Stomach (tissue), 9 donors: ENCODE measurements around the gene ALPP. TPM values are rescaled to one million over a fixed set of nuclear protein-coding genes. Genes with fewer than 3 reads are reported as not detected.
"Not testable (repeated sequence)": the region's sequence is repeated elsewhere in the genome, so short reads cannot be mapped to it uniquely, and the experiment has no call there.

Source experiments
- DNase-seq, 2 donors: peaks; one replicate each; pipeline versions ENCODE4 v3.0.0 to v3.0.0-alpha.2; 2013 to 2019
- H3K27ac ChIP-seq, 5 donors: fragments of 200-600 bp in 4 of 5; sonication (generic) in 4 of 5; one replicate each; pipeline ENCODE4 v1.5.1; 2013 to 2019; ENCODE audit warnings: mild to moderate bottlenecking in 1 of 5, moderate library complexity in 1 of 5
- H3K27me3 ChIP-seq, 3 donors: fragments of 200-600 bp; sonication (generic); one replicate each; pipeline ENCODE4 v1.5.1; 2017 to 2019; ENCODE audit warnings: mixed run types in 1 of 3
- H3K36me3 ChIP-seq, 4 donors: fragments of 200-600 bp; sonication (generic); 1 replicate in 3 of 4; 2 replicates in 1 of 4; pipeline ENCODE4 v1.5.1; 2016 to 2019
- H3K4me1 ChIP-seq, 4 donors: fragments of 200-600 bp; sonication (generic); one replicate each; pipeline ENCODE4 v1.5.1; 2016 to 2019
- H3K4me3 ChIP-seq, 4 donors: fragments of 200-600 bp; sonication (generic) in 3 of 4; one replicate each; pipeline ENCODE4 v1.5.1; 2016 to 2019; ENCODE audit warnings: mild to moderate bottlenecking in 1 of 4
- H3K9me3 ChIP-seq, 4 donors: fragments of 200-600 bp; sonication (generic); one replicate each; pipeline ENCODE4 v1.5.1; 2016 to 2019
- EP300 ChIP-seq: sonication (generic); formaldehyde crosslinking; IDR thresholded peaks from one replicate; pipeline ENCODE4 v1.6.1; 2017; ENCODE audit warnings: antibody characterized with exemption
- POLR2A ChIP-seq, 4 donors: fragments of 450-650 bp; IDR thresholded peaks; one replicate each; pipeline ENCODE4 v1.6.1; 2016; ENCODE audit warnings: antibody characterized with exemption in 4 of 4, control low read depth in 2 of 4, mild to moderate bottlenecking in 1 of 4, moderate library complexity in 1 of 4
- POLR2AphosphoS5 ChIP-seq, 3 donors: sonication (generic); formaldehyde crosslinking; IDR thresholded peaks; one replicate each; pipeline ENCODE4 v1.6.1; 2016; ENCODE audit warnings: antibody characterized with exemption in 3 of 3
- WGBS, 5 donors: extraction: QIAGEN DNeasy Blood & Tissue Kit in 3 of 5; methylation state at CpG; one replicate each; pipeline versions ENCODE4 v1.1.5 to v1.1.7; 2013 to 2018; 5-methylcytosine and 5-hydroxymethylcytosine counted together
- intact Hi-C: fragments of 100-400 bp; cut with DNase I; formaldehyde crosslinking; loops from one replicate; pipeline ENCODE4 v1.15.1; 2023; ENCODE audit warnings: low total_unique reads
- polyA plus RNA-seq, 3 donors: library from polyadenylated mRNA; stranded (reverse); fragments of 200-250 nt; gene quantifications; one replicate each; pipeline ENCODE4 v1.2.3, GENCODE V29; 2013
- total RNA-seq, 5 donors: library from RNA; depleted of rRNA; stranded (reverse); fragments of >200 nt; gene quantifications; one replicate each; pipeline versions ENCODE4 v1.1.0 to v1.2.3, GENCODE V29; 2014 to 2016
- TF ChIP-seq, protein P1 (sequence below), 7 experiments: fragments of 450-650 bp in 4 of 7; fragments of 200-600 bp in 3 of 7; sonication (generic) in 3 of 7; IDR thresholded peaks; one replicate each; pipeline ENCODE4 v1.5.1; 2016 to 2019; ENCODE audit warnings: antibody characterized with exemption in 7 of 7, control low read depth in 2 of 7, mild to moderate bottlenecking in 1 of 7
- donor health status: healthy with polysubstance abuse.
- donor health status: Bipolar disorder and iron deficiency.
- donor health status: healthy.

ALPP gene
- total and polyA plus RNA-seq, 8 donors: not detected

DNA sequence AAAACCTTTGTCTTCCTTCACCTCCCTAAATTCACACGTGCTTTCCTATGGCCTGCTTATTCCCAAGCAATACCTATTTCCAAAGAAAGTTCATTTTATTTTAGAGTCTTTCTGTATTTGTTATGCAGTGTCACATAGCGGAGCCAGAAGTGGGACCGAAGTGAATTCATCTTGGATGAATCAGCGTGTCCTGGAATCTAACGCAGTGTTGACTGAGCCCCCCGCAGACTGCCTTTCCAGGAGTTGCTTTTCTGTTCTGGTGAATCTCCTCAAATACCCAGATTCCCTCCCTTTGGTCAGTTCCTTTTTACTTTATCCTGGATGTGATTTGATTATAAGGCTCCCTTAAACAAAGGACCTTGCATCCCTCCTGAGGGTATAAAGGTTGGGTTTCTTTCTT lies 10.8 kb downstream of the ALPP start:
- Histone ChIP-seq H3K9me3 (no peaks in the 10 kb centered on the region), H3K36me3 (no peaks in the 10 kb centered on the region), H3K4me3 (no peak overlapping the region), H3K4me1 (peaks cover 5 to 32% (median 21%) of the 10 kb centered on the region in 4 donors), H3K27me3 (peaks cover 30 to 93% (median 50%) of the 10 kb centered on the region in 3 donors), H3K27ac (no peak overlapping the region)
- 47 to 64% (median 50%) methylated on average over 6 of the region's 6 CpGs for WGBS, 5 donors
- DNase-seq: no peak
- intact Hi-C loops: no loop called here
- TF ChIP-seq POLR2AphosphoS5 (IDR thresholded peaks at IDR 0.05) (no peak), EP300 (no peak), POLR2A (IDR thresholded peaks at IDR 0.05) (no peak)
- TF ChIP-seq, protein P1, sequence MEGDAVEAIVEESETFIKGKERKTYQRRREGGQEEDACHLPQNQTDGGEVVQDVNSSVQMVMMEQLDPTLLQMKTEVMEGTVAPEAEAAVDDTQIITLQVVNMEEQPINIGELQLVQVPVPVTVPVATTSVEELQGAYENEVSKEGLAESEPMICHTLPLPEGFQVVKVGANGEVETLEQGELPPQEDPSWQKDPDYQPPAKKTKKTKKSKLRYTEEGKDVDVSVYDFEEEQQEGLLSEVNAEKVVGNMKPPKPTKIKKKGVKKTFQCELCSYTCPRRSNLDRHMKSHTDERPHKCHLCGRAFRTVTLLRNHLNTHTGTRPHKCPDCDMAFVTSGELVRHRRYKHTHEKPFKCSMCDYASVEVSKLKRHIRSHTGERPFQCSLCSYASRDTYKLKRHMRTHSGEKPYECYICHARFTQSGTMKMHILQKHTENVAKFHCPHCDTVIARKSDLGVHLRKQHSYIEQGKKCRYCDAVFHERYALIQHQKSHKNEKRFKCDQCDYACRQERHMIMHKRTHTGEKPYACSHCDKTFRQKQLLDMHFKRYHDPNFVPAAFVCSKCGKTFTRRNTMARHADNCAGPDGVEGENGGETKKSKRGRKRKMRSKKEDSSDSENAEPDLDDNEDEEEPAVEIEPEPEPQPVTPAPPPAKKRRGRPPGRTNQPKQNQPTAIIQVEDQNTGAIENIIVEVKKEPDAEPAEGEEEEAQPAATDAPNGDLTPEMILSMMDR (IDR thresholded peaks at IDR 0.05): no peak

- Histone ChIP-seq H3K36me3 (no peaks in the 10 kb centered on the region), H3K4me1 (peaks cover 5 to 31% (median 21%) of the 10 kb centered on the region in 4 donors), H3K27me3 (peaks cover 30 to 83% (median 42%) of the 10 kb centered on the region in 3 donors), H3K9me3 (no peaks in the 10 kb centered on the region), H3K27ac (no peak overlapping the region), H3K4me3 (no peak overlapping the region)
- intact Hi-C loops: no loop called here
- WGBS, 5 donors: 15 to 38% (median 30%) methylated on average over 3 of the region's 3 CpGs
- TF ChIP-seq POLR2AphosphoS5 (IDR thresholded peaks at IDR 0.05): no peak
- DNase-seq: no peak
Measured at GRCh38 chr2:232390661-232391060, 12.1 kb downstream of the ALPP start.

DNA sequence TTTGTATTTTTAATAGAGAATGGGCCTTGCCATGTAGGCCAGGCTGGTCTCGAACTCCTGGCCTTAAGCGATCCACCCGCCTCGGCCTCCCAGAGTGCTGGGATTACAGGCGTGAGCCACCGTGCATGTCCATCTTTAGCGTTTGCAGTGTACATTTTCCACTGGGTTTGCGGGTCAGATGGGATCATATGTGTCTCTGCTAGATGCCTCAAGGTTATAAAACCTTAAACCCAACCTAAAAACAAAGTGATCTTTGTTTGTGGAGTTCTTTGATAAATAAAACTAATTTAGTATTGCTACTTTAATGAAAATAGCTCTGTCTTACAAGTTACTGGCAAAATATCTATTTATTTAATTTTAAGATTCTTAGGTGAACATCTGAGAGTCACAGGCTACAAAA lies 15.0 kb downstream of the ALPP start:
- WGBS, 5 donors: 91 to 96% (median 93%) methylated on average over 8 of the region's 8 CpGs
- H3K4me3 ChIP-seq: no peak overlapping the region
- H3K27ac ChIP-seq: no peak overlapping the region
- TF ChIP-seq POLR2AphosphoS5 (IDR thresholded peaks at IDR 0.05) (no peak), POLR2A (IDR thresholded peaks at IDR 0.05) (no peak), EP300 (no peak)
- TF ChIP-seq, protein P1 (IDR thresholded peaks at IDR 0.05): no peak
- intact Hi-C loops: no loop called here
- H3K4me1 ChIP-seq: peaks cover 0 to 2% (median under 1%) of the 10 kb centered on the region in 4 donors
- peaks cover 7 to 67% (median 13%) of the 10 kb centered on the region in 3 donors for H3K27me3 ChIP-seq
- H3K36me3 ChIP-seq: no peaks in the 10 kb centered on the region
- H3K9me3 ChIP-seq: no peaks in the 10 kb centered on the region
- no peak for DNase-seq

DNA sequence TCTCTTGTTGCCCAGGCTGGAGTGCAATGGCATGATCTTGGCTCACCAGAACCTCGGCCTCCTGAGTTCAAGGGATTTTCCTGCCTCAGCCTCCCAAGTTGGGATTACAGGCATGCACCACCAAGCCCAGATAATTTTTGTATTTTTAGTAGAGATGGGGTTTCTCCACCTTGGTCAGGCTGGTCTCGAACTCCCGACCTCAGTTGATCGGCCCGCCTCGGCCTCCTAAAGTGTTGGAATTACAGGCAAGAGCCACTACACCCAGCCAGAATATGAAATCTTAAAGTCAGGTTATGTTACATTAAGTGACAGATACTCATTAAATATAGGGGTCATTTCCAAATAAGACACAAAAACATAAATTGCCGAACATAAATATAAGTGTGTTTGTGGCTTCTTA lies 15.9 kb downstream of the ALPP start:
- intact Hi-C loops, DNase-seq, H3K36me3 ChIP-seq, H3K27ac ChIP-seq, H3K4me1 ChIP-seq, H3K9me3 ChIP-seq, H3K4me3 ChIP-seq: not testable (repeated sequence)
- H3K27me3 ChIP-seq: peaks cover 4 to 67% (median 6%) of the 10 kb centered on the region in 3 donors
- WGBS, 5 donors: 91 to 97% (median 94%) methylated on average over 7 of the region's 7 CpGs

DNA sequence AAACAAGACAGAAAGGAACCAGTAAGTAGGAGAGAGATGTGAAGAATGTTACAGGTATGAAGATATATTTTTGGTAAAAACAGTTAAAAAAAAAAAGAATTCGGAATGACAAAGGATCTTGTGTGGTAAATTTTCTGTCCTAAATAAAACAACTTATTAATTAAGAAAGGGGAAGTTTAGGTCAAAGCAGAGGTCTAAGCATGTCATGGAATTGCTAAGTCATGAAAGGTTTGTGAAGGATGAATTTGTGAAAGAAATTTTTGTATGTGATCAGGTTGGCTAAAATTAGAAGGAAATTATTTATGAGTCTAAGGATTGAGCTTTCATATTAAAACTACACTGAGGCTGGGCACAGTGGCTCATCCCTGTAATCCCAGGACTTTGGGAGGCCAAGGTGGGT lies 17.0 kb downstream of the ALPP start:
- 64 to 85% (median 74%) methylated on average over 1 of the region's 1 CpG for WGBS, 5 donors
- no peak overlapping the region for H3K4me3 ChIP-seq
- no peaks in the 10 kb centered on the region for H3K9me3 ChIP-seq
- no peaks in the 10 kb centered on the region for H3K36me3 ChIP-seq
- H3K27ac ChIP-seq: no peak overlapping the region
- no peak for DNase-seq
- TF ChIP-seq EP300 (no peak), POLR2AphosphoS5 (IDR thresholded peaks at IDR 0.05) (no peak), POLR2A (IDR thresholded peaks at IDR 0.05) (no peak)
- TF ChIP-seq, protein P1 (IDR thresholded peaks at IDR 0.05): no peak
- H3K4me1 ChIP-seq: no peaks in the 10 kb centered on the region
- peaks cover 0 to 67% (median 6%) of the 10 kb centered on the region in 3 donors for H3K27me3 ChIP-seq
- intact Hi-C loops: no loop called here
